NCI-H1048 (cell line): Measurements from ENCODE around the gene SRGAP2.
"Not testable (repeated sequence)": the region's sequence is repeated elsewhere in the genome, so short reads cannot be mapped to it uniquely, and the experiment has no call there.

Experiments used
- DNase-seq: peaks from one replicate; lab custom pipeline; 2025; lab: John Stamatoyannopoulos, UW

The SRGAP2 gene

GRCh38 chr1:206205569-206205968 is 2.2 kb downstream of the SRGAP2 start:
- DNase-seq, result not testable (repeated sequence)

GRCh38 chr1:206210802-206211201 is 7.5 kb downstream of the SRGAP2 start:
- not testable (repeated sequence) for DNase-seq

- not testable (repeated sequence) for DNase-seq
Observed at GRCh38 chr1:206215600-206216392, 12.5 kb downstream of the SRGAP2 start.

- not testable (repeated sequence) for DNase-seq
Observed at GRCh38 chr1:206218285-206218684, 14.9 kb downstream of the SRGAP2 start.

- DNase-seq, result not testable (repeated sequence)
Observed at GRCh38 chr1:206218765-206219164, 15.4 kb downstream of the SRGAP2 start.

- not testable (repeated sequence) for DNase-seq
Observed at GRCh38 chr1:206219514-206220331, 16.4 kb downstream of the SRGAP2 start.

- not testable (repeated sequence) for DNase-seq
Observed at GRCh38 chr1:206220332-206221000, 17.1 kb downstream of the SRGAP2 start.

GRCh38 chr1:206221585-206221984 is 18.2 kb downstream of the SRGAP2 start:
- not testable (repeated sequence) for DNase-seq

- not testable (repeated sequence) for DNase-seq
Observed at GRCh38 chr1:206224190-206224776, 20.9 kb downstream of the SRGAP2 start.

GRCh38 chr1:206225386-206225785 is 22.0 kb downstream of the SRGAP2 start:
- DNase-seq, result not testable (repeated sequence)

- DNase-seq, result not testable (repeated sequence)
Observed at GRCh38 chr1:206226886-206227285, 23.5 kb downstream of the SRGAP2 start.

- not testable (repeated sequence) for DNase-seq
Observed at GRCh38 chr1:206229286-206229685, 25.9 kb downstream of the SRGAP2 start.

GRCh38 chr1:206231989-206232388 is 28.6 kb downstream of the SRGAP2 start:
- not testable (repeated sequence) for DNase-seq

- not testable (repeated sequence) for DNase-seq
Observed at GRCh38 chr1:206232970-206233645, 29.8 kb downstream of the SRGAP2 start.

- DNase-seq, result not testable (repeated sequence)
Observed at GRCh38 chr1:206234189-206234916, 31.0 kb downstream of the SRGAP2 start.

- not testable (repeated sequence) for DNase-seq
Observed at GRCh38 chr1:206235190-206235589, 31.8 kb downstream of the SRGAP2 start.

GRCh38 chr1:206240288-206240687 is 36.9 kb downstream of the SRGAP2 start:
- DNase-seq, result not testable (repeated sequence)

GRCh38 chr1:206243335-206243734 is 40.0 kb downstream of the SRGAP2 start:
- not testable (repeated sequence) for DNase-seq

- DNase-seq, result not testable (repeated sequence)
Observed at GRCh38 chr1:206245479-206245878, 42.1 kb downstream of the SRGAP2 start.

- not testable (repeated sequence) for DNase-seq
Observed at GRCh38 chr1:206246129-206246886, 43.0 kb downstream of the SRGAP2 start.
